OCI-LY7 (cell line): ENCODE measurements around the gene ARRB2.

Source experiments
- EZH2phosphoT487 ChIP-seq: fragments of 200-600 bp; sonication (generic); IDR thresholded peaks from 2 replicates; pipeline ENCODE4 v1.6.1; 2018; ENCODE audit warnings: low read depth, borderline replicate concordance, mild to moderate bottlenecking, mixed run types, antibody characterized with exemption, low read length, moderate library complexity, mixed read lengths
- TF ChIP-seq, protein P1 (sequence below): fragments of 200-600 bp; sonication (generic); conservative IDR thresholded peaks from 2 replicates; pipeline ENCODE4 v1.5.1; 2014; ENCODE audit warnings: mild to moderate bottlenecking, antibody characterized with exemption, low read length, moderate library complexity, mixed read lengths

DNA sequence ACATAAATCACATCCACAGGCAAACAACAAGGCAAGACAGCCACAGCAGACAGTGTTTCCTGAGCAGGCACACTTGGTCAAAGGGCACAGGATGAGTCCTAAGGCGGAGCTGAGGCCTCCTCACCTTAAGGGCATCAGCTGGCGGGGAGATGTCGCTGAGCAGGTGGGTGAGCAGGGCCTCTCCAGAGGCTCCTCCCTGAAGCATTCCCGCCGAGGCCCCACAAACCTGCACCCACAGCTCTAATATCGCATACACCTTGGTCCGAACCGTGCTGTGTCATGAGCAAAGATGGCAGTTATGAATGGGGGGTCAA, 35.8 kb upstream of the ARRB2 start:
- TF ChIP-seq EZH2phosphoT487 = no peak
- TF ChIP-seq, protein P1, sequence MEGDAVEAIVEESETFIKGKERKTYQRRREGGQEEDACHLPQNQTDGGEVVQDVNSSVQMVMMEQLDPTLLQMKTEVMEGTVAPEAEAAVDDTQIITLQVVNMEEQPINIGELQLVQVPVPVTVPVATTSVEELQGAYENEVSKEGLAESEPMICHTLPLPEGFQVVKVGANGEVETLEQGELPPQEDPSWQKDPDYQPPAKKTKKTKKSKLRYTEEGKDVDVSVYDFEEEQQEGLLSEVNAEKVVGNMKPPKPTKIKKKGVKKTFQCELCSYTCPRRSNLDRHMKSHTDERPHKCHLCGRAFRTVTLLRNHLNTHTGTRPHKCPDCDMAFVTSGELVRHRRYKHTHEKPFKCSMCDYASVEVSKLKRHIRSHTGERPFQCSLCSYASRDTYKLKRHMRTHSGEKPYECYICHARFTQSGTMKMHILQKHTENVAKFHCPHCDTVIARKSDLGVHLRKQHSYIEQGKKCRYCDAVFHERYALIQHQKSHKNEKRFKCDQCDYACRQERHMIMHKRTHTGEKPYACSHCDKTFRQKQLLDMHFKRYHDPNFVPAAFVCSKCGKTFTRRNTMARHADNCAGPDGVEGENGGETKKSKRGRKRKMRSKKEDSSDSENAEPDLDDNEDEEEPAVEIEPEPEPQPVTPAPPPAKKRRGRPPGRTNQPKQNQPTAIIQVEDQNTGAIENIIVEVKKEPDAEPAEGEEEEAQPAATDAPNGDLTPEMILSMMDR = no peak
